OCI-LY3 (cell line): ENCODE measurements around the gene MACF1.

Source experiments
- H2AFZ ChIP-seq: fragments of 200-600, 300-600 bp; shearing (Covaris generic); 2 replicates; pipeline ENCODE4 v1.6.0; 2014; ENCODE audit warnings: antibody characterized with exemption, low read depth, low read length
- H3K27ac ChIP-seq: fragments of 200-600, 300-600 bp; sonication (generic); 2 replicates; pipeline ENCODE4 v1.5.1; 2014; ENCODE audit warnings: mild to moderate bottlenecking, low read length, moderate library complexity, mixed read lengths
- H3K27me3 ChIP-seq: fragments of 200-600, 300-600 bp; sonication (generic); 2 replicates; pipeline ENCODE4 v1.6.1; 2014; ENCODE audit warnings: low read depth, low read length, mixed read lengths
- H3K36me3 ChIP-seq: fragments of 200-600, 300-600 bp; sonication (generic); replicated peaks from 2 replicates; pipeline ENCODE3; 2014; ENCODE audit warnings: low read depth, low read length, mixed read lengths
- H3K4me1 ChIP-seq: fragments of 300-600, 200-600 bp; sonication (generic); 2 replicates; pipeline ENCODE4 v1.6.1; 2014; ENCODE audit warnings: low read length, mixed read lengths
- H3K4me2 ChIP-seq: fragments of 200-600, 300-600 bp; sonication (generic); 2 replicates; pipeline ENCODE4 v1.6.1; 2014; ENCODE audit warnings: low read length, mixed read lengths
- H3K4me3 ChIP-seq: fragments of 300-600, 200-600 bp; sonication (generic); 2 replicates; pipeline ENCODE4 v1.5.1; 2014; ENCODE audit warnings: antibody characterized with exemption, mild to moderate bottlenecking, low read length, moderate library complexity
- H3K79me2 ChIP-seq: fragments of 300-600, 200-600 bp; shearing (Covaris generic); 2 replicates; pipeline ENCODE4 v1.6.1; 2014; ENCODE audit warnings: mild to moderate bottlenecking, low read length, mixed read lengths
- H3K9ac ChIP-seq: fragments of 300-600, 200-600 bp; shearing (Covaris generic); 2 replicates; pipeline ENCODE4 v1.6.0; 2014; ENCODE audit warnings: mild to moderate bottlenecking, low read length, moderate library complexity
- H3K9me3 ChIP-seq: fragments of 200-600, 300-600 bp; shearing (Covaris generic); 2 replicates; pipeline ENCODE4 v1.6.1; 2014; ENCODE audit warnings: low read length, mixed read lengths; ENCODE audit not compliant: insufficient read depth
- H4K20me1 ChIP-seq: fragments of 200-600, 300-600 bp; sonication (generic); 2 replicates; pipeline ENCODE4 v1.6.1; 2016; ENCODE audit warnings: low read length, mixed read lengths; ENCODE audit not compliant: insufficient read depth
- EZH2phosphoT487 ChIP-seq: fragments of 200-600 bp; shearing (Covaris generic); IDR thresholded peaks from 2 replicates; pipeline ENCODE4 v1.6.1; 2018; ENCODE audit warnings: antibody characterized with exemption, mixed run types, low read depth
- TF ChIP-seq, protein P1 (sequence below): fragments of 200-600, 300-600 bp; sonication (generic); IDR thresholded peaks from 2 replicates; pipeline ENCODE4 v1.5.1; 2014; ENCODE audit warnings: antibody characterized with exemption, low read length, low read depth

MACF1 gene

GRCh38 chr1:39376656-39377055 is 172.2 kb downstream of the MACF1 start:
- Histone ChIP-seq H3K36me3 (peaks cover 8% of the 10 kb centered on the region), H4K20me1 (no peaks in the 10 kb centered on the region), H3K4me3 (no peak overlapping the region), H3K9ac (no peak overlapping the region), H3K27ac (no peak overlapping the region), H3K79me2 (no peaks in the 10 kb centered on the region), H3K4me2 (no peak overlapping the region), H2AFZ (no peak overlapping the region), H3K27me3 (no peaks in the 10 kb centered on the region), H3K4me1 (no peaks in the 10 kb centered on the region), H3K9me3 (no peaks in the 10 kb centered on the region)
- TF ChIP-seq, protein P1, sequence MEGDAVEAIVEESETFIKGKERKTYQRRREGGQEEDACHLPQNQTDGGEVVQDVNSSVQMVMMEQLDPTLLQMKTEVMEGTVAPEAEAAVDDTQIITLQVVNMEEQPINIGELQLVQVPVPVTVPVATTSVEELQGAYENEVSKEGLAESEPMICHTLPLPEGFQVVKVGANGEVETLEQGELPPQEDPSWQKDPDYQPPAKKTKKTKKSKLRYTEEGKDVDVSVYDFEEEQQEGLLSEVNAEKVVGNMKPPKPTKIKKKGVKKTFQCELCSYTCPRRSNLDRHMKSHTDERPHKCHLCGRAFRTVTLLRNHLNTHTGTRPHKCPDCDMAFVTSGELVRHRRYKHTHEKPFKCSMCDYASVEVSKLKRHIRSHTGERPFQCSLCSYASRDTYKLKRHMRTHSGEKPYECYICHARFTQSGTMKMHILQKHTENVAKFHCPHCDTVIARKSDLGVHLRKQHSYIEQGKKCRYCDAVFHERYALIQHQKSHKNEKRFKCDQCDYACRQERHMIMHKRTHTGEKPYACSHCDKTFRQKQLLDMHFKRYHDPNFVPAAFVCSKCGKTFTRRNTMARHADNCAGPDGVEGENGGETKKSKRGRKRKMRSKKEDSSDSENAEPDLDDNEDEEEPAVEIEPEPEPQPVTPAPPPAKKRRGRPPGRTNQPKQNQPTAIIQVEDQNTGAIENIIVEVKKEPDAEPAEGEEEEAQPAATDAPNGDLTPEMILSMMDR: no peak
- no peak for TF ChIP-seq EZH2phosphoT487

- H3K4me2 ChIP-seq: no peak overlapping the region
- no peak overlapping the region for H2AFZ ChIP-seq
- no peak overlapping the region for H3K9ac ChIP-seq
- no peak overlapping the region for H3K27ac ChIP-seq
- peaks cover 9% of the 10 kb centered on the region for H3K36me3 ChIP-seq
- TF ChIP-seq, protein P1: peak; percentile 50
- no peak for TF ChIP-seq EZH2phosphoT487
- no peak overlapping the region for H3K4me3 ChIP-seq
- no peaks in the 10 kb centered on the region for H3K9me3 ChIP-seq
- no peaks in the 10 kb centered on the region for H3K79me2 ChIP-seq
- no peaks in the 10 kb centered on the region for H3K4me1 ChIP-seq
- H4K20me1 ChIP-seq: no peaks in the 10 kb centered on the region
- H3K27me3 ChIP-seq: no peaks in the 10 kb centered on the region
These were observed 173.9 kb downstream of the MACF1 start for GRCh38 chr1:39378377-39378776.

DNA sequence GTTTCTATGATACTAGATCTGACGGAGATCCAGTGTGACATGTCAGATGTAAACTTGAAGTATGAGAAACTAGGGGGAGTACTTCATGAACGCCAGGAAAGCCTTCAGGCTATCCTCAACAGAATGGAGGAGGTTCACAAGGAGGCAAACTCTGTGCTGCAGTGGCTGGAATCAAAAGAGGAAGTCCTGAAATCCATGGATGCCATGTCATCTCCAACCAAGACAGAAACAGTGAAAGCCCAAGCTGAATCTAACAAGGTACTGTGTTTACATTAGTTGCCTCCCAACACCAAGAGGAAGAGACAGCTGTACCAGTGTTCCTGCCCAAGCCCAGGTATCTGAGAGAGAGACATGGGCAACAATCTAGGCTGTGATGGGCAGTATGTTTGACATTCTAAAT is 174.7 kb downstream of the MACF1 start:
- H3K79me2 ChIP-seq: no peaks in the 10 kb centered on the region
- H3K9me3 ChIP-seq: no peaks in the 10 kb centered on the region
- peaks cover 9% of the 10 kb centered on the region for H3K36me3 ChIP-seq
- H3K4me2 ChIP-seq: no peak overlapping the region
- H3K9ac ChIP-seq: no peak overlapping the region
- no peak overlapping the region for H3K4me3 ChIP-seq
- no peaks in the 10 kb centered on the region for H3K27me3 ChIP-seq
- no peak for TF ChIP-seq EZH2phosphoT487
- TF ChIP-seq, protein P1: no peak
- H4K20me1 ChIP-seq: no peaks in the 10 kb centered on the region
- no peak overlapping the region for H2AFZ ChIP-seq
- H3K27ac ChIP-seq: no peak overlapping the region
- H3K4me1 ChIP-seq: no peaks in the 10 kb centered on the region

DNA sequence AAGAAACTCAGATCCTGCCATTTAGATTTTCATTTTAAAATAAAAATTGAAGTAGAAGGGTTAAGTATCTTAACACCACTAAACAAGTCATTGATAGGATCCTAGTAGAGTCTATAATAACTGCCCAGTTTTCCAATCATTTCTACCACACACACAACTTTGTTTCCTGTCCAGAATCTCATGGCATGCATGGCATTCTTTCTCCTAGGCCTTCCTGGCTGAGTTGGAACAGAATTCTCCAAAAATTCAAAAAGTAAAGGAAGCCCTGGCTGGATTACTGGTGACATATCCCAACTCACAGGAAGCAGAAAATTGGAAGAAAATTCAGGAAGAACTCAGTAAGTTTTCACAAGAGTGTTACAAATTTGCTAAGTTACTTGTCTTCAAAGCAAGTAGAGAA is 175.5 kb downstream of the MACF1 start:
- Histone ChIP-seq H3K36me3 (peaks cover 9% of the 10 kb centered on the region), H4K20me1 (no peaks in the 10 kb centered on the region), H3K27me3 (no peaks in the 10 kb centered on the region), H3K4me1 (no peaks in the 10 kb centered on the region), H3K4me3 (no peak overlapping the region), H3K9ac (no peak overlapping the region), H2AFZ (no peak overlapping the region), H3K27ac (no peak overlapping the region), H3K9me3 (no peaks in the 10 kb centered on the region), H3K79me2 (no peaks in the 10 kb centered on the region), H3K4me2 (no peak overlapping the region)
- TF ChIP-seq, protein P1: no peak
- TF ChIP-seq EZH2phosphoT487: no peak
